ENCODE data around the gene RIC8B.

- TF ChIP-seq CTCF (IDR thresholded peaks at IDR 0.05; ENCODE audit: low read length): no peak
- TF ChIP-seq EZH2 (IDR thresholded peaks at IDR 0.05; ENCODE audit: borderline replicate concordance, low read length): no peak
These were observed 87.8 kb downstream of the RIC8B start for GRCh38 chr12:106861984-106862916.
